A172 (cell line): ENCODE measurements around the gene GCLM. TPM values are rescaled to one million over a fixed set of nuclear protein-coding genes. Genes with fewer than 3 reads are reported as not detected.
"Not testable (repeated sequence)": the region's sequence is repeated elsewhere in the genome, so short reads cannot be mapped to it uniquely, and the experiment has no call there.

Experiments used
- DNase-seq: peaks from one replicate; pipeline ENCODE4 v3.0.0-alpha.2; 2015; ENCODE audit warnings: low spot score
- total RNA-seq: library from RNA; depleted of rRNA; stranded (reverse); fragments of >200 nt; shearing (Covaris generic); gene quantifications from 2 replicates; pipeline ENCODE4 v1.2.3, GENCODE V29; 2014; rRNA removed

The GCLM gene, protein sequence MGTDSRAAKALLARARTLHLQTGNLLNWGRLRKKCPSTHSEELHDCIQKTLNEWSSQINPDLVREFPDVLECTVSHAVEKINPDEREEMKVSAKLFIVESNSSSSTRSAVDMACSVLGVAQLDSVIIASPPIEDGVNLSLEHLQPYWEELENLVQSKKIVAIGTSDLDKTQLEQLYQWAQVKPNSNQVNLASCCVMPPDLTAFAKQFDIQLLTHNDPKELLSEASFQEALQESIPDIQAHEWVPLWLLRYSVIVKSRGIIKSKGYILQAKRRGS
- 18.7 and 26.6 TPM in 2 replicates for total RNA-seq

- peak; percentile 89 for DNase-seq
These were observed at the start of gene GCLM for GRCh38 chr1:93909146-93910050. Gene GCLM (minus strand): TSS chr1:93909430. CDS start chr1:93909163, 267 bp downstream.

GRCh38 chr1:93958726-93959100, 49.5 kb upstream of the GCLM start:
- no peak for DNase-seq

DNA sequence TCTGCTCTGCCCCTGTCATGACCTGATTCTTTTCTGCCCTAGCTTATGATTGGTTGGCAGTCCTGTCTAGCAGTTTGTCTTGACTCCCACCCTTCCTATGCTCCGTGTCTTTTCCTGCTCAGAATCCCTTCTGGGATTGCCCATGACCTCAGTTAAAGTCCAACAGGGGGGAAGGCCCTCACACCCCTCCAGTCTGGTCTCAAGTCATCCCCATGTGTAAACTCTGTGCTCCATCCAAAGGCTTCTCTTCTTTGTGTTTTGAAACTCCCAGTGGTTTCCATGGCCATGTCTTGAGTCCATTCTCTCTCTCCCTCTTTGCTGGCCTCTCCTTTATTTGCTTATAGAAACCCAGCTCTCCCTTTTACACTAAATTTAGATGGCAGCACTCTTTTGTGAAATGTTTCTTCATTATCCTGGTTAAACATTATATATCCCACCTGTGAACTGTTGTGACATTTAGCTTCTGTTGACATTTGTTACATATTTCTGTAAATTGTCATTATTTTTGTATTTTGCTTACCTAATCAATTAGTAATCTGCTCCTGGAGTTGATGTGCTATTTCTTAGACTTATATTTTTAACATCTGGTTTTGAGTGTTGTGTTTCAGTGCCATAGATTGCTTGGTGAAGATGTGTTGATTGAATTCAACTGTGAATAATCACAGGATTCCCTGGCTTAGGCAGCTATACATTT, 48.9 kb upstream of the GCLM start:
- DNase-seq, result no peak

GRCh38 chr1:93955765-93956164, 46.5 kb upstream of the GCLM start:
- DNase-seq, result no peak

DNA sequence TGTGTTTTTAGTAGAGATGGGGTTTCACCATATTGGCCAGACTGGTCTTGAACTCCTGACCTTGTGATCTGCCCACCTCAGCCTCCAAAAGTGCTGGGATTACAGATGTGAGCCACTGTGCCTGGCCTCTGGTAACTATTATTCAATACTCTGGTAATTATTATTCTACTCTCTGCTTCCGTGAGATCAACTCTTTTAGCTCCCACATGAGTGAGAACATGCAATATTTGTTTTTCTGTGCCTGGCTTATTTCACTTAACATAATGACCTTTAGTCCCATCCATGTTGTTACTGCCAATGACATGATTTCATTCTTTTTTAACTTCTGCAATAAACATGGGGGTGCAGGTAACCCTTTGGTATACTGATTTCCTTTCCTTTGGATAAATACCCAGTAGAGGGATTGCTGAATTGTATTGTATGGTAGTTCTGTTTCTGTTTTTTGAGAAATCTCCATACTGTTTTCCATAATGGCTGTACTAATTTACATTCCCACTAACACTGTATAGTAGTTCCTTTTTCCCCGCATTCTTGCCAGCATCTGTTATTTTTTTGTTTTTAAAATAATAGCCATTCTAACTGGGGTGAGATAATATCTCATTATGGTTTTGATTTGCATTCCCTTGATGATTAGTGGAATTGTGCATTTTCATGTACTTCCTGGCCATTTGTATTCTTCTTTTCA, 37.9 kb upstream of the GCLM start:
- not testable (repeated sequence) for DNase-seq

DNA sequence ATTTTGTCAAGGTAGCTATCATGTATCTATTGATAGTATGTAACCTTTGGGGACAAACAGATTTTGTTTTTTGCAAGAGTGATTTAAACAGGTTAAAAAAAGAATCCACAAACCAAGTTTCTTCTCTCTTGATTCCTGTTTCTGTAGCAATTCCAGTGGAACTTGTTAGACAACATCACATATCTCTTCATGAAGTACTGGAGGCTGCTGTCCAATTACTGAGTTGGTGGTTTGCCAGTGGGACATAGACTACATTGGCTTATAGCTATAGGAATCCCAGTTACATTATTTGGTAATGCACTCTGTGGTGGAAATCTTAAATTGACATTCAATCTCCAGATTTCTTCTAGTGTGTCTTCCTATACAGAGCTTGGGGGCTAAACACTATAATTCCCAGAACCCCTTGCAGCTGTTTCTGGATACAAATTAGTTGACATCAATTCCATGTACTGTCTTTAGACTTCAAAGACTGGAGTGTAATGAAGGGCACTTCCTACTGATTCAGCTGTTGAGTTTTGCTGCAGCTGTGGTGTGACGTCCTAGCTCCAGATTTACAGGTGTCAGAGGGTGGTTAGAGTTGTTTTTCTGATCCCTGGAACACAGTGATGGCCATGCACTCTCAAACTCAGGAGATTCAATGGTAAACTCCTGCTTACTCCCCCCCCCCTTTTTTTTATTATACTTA, 29.4 kb upstream of the GCLM start:
- no peak for DNase-seq

GRCh38 chr1:93937997-93938396, 28.8 kb upstream of the GCLM start:
- DNase-seq, result no peak

DNA sequence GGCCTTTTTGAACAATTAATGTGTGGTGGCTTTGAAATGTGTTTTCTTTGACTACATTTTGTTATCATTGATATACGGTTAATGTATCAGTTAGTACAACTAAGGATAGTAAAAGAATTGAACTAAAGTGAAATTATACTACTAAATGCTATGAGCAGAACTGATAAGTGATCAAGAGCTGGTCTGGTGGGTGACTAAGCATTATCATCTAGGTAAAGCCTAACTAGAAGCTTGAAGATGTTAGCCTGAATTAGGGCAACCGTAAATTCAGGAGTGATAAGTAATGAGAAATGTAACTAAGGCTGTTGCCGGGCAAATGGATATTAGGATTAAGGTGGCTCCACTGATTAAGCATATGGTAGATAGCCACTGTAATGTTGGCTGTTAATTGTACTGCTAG, 16.0 kb upstream of the GCLM start:
- no peak for DNase-seq

- DNase-seq, result no peak
These were observed 10.6 kb upstream of the GCLM start for GRCh38 chr1:93919780-93920179.

GRCh38 chr1:93917302-93917701, 8.1 kb upstream of the GCLM start:
- DNase-seq, result no peak

- not testable (repeated sequence) for DNase-seq
These were observed 1.6 kb upstream of the GCLM start for GRCh38 chr1:93910880-93911279.

- no peak for DNase-seq
These were observed 1.1 kb upstream of the GCLM start for GRCh38 chr1:93910305-93910704.

DNA sequence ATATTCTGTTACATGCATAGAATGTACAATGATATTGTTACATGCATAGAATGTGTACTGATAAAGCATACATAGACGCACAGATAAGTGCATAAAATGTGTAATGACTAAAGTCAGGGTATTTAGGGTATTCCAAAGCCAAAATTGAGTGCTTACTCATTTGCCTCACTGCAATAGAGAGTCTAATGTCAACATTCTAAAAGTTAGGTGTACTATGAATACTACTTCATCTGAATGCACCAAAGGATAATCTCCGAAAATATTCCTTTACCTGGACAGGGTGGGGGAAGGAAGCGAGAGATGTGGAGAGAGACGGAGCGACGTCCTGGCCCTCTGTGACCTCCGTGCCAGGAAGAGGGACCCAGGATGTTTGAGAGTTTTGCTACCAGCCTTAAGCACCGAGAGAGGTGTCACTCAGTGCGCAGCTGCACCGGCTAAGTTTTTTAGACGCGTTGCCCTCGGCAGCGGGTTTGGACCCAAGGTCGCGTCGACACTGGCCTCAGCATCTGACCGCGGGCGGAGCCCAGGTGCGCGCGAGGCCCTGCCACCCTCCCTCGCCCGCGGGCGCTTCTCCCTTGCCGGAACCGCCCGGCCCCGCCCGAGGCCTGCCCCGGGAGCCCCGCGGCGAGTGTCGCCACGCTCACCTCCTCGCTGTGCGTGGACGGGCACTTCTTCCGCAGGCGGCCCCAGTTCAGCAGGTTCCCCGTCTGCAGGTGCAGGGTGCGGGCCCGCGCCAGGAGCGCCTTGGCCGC, 660 bp downstream of the GCLM start:
- peak; percentile 10 for DNase-seq

DNA sequence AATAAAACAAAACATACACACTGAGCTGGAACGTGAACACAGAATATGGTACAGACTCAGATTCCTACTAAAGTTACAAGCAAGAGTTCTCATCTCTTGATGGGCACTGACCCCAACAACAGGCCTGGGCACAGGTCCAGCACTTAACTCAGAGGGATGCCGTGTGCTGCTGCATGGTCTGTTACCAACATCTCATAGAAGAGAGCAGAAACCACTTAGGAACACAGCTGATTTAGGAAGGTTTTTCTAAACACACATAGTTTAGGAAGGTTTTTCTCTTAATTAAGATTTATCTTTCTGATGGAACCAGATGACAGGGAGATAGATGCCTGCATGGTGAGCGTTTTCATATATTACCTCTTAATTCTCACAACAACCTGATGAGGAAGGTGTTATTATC, 1.5 kb downstream of the GCLM start:
- peak; percentile 19 for DNase-seq

DNA sequence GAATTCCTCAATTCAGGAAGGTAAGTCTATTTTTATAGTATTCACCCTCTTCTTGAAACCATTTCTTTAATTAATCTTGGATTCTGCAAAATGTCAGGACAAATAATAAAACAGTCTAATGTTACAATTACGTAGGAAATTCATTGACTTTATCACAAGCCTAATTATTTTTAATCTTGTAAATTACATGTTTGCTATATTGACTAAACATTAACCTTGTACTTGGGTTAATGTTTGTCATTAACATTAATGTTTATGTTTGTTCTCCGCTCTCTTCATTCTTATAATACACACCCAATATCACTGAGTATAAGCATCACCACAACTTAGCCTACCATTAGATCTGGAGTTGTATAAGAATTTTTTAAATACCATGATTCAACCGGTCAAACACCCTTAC, 2.8 kb downstream of the GCLM start:
- DNase-seq, result no peak

- DNase-seq, result no peak
These were observed 3.5 kb downstream of the GCLM start for GRCh38 chr1:93905734-93906133.

GRCh38 chr1:93905051-93905450, 4.2 kb downstream of the GCLM start:
- no peak for DNase-seq

DNA sequence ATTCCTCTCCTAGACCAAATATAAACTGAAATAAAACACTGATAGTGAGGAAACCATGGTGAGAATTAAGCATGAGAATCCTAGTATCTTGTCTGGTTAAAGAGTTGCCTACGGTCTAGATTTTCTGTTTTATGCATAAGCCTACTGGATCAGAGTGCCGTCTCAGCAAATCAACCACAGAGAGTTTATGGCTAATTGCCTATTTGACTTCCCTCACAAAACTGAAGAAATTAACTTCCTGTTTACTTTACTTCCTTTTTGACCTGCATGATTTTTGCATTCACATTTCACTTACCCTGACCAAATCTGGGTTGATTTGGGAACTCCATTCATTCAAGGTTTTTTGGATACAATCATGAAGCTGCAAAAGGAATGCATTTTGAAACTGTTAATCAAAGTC, 5.0 kb downstream of the GCLM start:
- DNase-seq, result no peak

DNA sequence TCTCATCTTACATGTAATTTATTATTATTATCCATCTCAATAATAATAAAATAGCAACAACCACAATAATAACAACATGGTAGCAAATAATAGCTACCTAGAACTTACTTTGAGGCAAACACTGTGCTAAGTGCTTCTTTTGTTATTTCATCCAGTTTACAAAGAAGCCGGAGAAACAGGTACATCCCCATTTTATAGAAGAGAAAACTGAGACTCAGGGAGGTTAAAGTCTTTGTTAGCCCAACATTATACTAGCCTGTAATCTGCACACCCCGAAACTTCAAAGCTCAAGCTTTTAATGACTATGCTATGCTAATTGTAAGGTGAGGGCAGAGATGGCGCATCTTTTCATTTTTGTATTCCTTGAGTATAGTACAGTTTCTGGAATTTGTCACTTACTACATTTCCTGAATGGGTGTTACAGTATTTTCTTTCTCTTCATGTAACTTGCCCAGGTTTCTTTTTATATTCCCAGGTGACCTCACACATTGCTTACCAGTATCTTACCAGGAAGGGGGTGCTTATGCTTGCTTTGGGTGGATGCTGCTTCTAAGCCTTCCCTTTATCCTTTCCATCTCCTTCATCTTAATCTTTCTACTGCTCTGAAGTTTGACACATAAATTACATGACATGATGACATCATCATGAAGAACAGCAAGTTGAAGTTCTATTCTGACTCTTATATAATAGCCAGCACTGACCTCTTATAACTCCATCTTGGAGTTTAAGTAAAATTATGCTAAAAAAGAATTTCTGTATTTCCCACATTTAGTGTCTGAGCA, 8.3 kb downstream of the GCLM start:
- DNase-seq, result no peak
